Activated CD8-positive, alpha-beta memory T cell treated with anti-CD3 and anti-CD28 coated beads, Interleukin-2, amount 50 U/mL, for 1 hour (primary cell): ENCODE measurements around the gene BAHCC1.
"Not testable (repeated sequence)": the region's sequence is repeated elsewhere in the genome, so short reads cannot be mapped to it uniquely, and the experiment has no call there.

Experiments
- DNase-seq: peaks from one replicate; pipeline ENCODE4 v3.0.0-alpha.2; 2020; ENCODE audit errors: extremely low read depth

BAHCC1 gene

GRCh38 chr17:81394921-81395599 is at the start of gene BAHCC1:
BAHCC1 (plus strand) TSS chr17:81395457; CDS start chr17:81399740, 4,283 bp downstream.
- DNase-seq: peak; percentile 40

- peak; percentile 82 for DNase-seq
Measured at GRCh38 chr17:81346090-81346907, 49.0 kb upstream of the BAHCC1 start.

GRCh38 chr17:81346908-81347349 is 48.3 kb upstream of the BAHCC1 start:
- DNase-seq: no peak

- DNase-seq: no peak
Measured at GRCh38 chr17:81347437-81347836, 47.8 kb upstream of the BAHCC1 start.

GRCh38 chr17:81348097-81349055 is 46.9 kb upstream of the BAHCC1 start:
- no peak for DNase-seq

GRCh38 chr17:81349397-81350319 is 45.6 kb upstream of the BAHCC1 start:
- DNase-seq: no peak

- no peak for DNase-seq
Measured at GRCh38 chr17:81350320-81350890, 44.9 kb upstream of the BAHCC1 start.

GRCh38 chr17:81351329-81352052 is 43.8 kb upstream of the BAHCC1 start:
- DNase-seq: not testable (repeated sequence)

- not testable (repeated sequence) for DNase-seq
Measured at GRCh38 chr17:81352056-81352455, 43.2 kb upstream of the BAHCC1 start.

- DNase-seq: no peak
Measured at GRCh38 chr17:81354252-81354953, 40.9 kb upstream of the BAHCC1 start.

- DNase-seq: no peak
Measured at GRCh38 chr17:81354954-81355347, 40.3 kb upstream of the BAHCC1 start.

- no peak for DNase-seq
Measured at GRCh38 chr17:81359218-81359617, 36.0 kb upstream of the BAHCC1 start.

- not testable (repeated sequence) for DNase-seq
Measured at GRCh38 chr17:81362001-81362400, 33.3 kb upstream of the BAHCC1 start.

- no peak for DNase-seq
Measured at GRCh38 chr17:81364278-81365147, 30.7 kb upstream of the BAHCC1 start.

GRCh38 chr17:81365148-81365600 is 30.1 kb upstream of the BAHCC1 start:
- no peak for DNase-seq

- no peak for DNase-seq
Measured at GRCh38 chr17:81365601-81366585, 29.4 kb upstream of the BAHCC1 start.

GRCh38 chr17:81366648-81367047 is 28.6 kb upstream of the BAHCC1 start:
- no peak for DNase-seq
